ENCODE measurements around the gene TBC1D14. TPM values are rescaled to one million over a fixed set of nuclear protein-coding genes. Genes with fewer than 3 reads are reported as not detected.

TBC1D14 gene
- polyA plus RNA-seq, 3 donors, result 36.3 to 44.7 (median 39.3) TPM

DNA sequence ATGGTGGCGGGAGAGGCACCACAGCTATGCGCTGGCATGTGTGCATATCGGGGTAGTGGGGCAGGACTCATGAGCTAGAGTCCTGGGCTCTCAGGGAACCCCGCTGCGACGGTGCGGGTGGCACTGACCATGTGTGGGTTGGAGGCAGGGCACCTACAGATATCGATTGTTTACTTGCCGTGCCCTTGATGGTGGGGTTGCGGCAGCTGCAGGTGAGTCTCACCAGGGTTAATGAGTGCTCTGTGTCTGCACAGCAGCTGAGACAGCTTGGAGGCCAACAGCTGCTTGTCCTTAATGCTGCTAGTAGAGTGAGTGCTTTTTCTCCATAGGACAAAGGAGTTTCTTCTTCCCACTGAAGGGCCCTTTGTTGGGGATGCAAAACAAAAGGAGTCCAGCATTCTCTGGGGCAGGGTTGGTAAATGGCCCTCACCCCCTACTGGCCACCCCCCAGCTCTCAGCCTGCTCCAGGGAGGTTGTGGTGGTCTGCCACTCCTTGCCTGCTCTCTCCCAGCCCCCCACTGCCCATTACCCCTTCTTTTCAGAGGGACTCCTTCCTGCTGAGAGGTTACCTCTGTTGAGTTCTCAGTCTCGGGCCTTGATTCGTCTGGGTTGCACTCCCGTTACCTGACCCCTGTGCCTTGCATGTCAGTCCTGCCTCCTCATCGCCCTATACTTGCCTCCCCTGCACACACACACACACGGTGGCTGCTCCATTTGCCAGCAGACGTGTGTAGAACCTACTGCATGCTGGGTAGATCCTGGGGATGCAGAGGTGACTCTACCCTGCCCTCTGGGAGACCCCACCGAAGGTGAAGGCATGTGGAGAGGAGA, 52.8 kb downstream of the TBC1D14 start:
- WGBS (ENCODE audit: insufficient coverage), result 97% methylated on average over 13 of the region's 17 CpGs

DNA sequence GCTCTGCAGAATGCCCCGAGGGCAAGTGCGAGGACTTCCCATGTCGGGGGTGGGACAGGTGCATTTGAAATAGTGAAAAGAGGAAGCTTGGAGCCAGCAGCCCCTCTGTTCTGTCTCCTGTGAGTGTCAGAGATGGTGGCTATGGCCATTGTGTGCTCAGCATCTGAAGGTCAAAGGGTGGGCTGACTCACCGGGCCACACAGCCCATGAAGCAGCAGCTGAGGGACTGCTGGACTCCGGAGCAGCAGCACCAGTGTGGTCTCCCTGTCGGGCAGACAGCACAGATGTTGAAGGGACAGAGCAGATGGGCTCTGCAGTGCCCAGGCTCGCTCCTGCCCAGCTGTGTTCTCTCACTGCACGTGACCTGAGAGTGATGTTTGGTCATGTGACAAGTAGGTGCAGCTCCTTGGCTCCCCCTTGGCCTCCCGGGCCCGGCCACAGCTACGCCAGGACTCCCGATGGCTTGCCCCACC, 53.5 kb downstream of the TBC1D14 start:
- no peaks in the 10 kb centered on the region for H3K27me3 Mint-ChIP-seq (ENCODE audit: low read depth in 3 of 3)
- peak overlapping the region in 1 of 2 donors; percentile 70 for H3K27ac ChIP-seq (ENCODE audit: low read depth in 1 of 2, low read length in 2 of 2)
- H3K4me3 ChIP-seq (replicated peaks in 1 of 3; ENCODE audit: low read depth in 2 of 3, low read length in 3 of 3), result peak overlapping the region in 1 of 3 experiments; percentile 67
- TF ChIP-seq, protein P1, sequence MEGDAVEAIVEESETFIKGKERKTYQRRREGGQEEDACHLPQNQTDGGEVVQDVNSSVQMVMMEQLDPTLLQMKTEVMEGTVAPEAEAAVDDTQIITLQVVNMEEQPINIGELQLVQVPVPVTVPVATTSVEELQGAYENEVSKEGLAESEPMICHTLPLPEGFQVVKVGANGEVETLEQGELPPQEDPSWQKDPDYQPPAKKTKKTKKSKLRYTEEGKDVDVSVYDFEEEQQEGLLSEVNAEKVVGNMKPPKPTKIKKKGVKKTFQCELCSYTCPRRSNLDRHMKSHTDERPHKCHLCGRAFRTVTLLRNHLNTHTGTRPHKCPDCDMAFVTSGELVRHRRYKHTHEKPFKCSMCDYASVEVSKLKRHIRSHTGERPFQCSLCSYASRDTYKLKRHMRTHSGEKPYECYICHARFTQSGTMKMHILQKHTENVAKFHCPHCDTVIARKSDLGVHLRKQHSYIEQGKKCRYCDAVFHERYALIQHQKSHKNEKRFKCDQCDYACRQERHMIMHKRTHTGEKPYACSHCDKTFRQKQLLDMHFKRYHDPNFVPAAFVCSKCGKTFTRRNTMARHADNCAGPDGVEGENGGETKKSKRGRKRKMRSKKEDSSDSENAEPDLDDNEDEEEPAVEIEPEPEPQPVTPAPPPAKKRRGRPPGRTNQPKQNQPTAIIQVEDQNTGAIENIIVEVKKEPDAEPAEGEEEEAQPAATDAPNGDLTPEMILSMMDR (IDR thresholded peaks at IDR 0.05), result no peak
- H3K9me3 Mint-ChIP-seq, result no peaks in the 10 kb centered on the region
- no peaks in the 10 kb centered on the region for H3K9me3 ChIP-seq (replicated peaks in 1 of 2; ENCODE audit: control insufficient read depth in 1 of 2, insufficient read depth in 1 of 2, low read length in 2 of 2)
- H3K4me1 Mint-ChIP-seq, result peaks cover 52% of the 10 kb centered on the region
- H3K27me3 ChIP-seq (ENCODE audit: control insufficient read depth in 2 of 2, insufficient read depth in 2 of 2, low read length in 2 of 2), result no peaks in the 10 kb centered on the region
- no peak overlapping the region for H3K4me3 Mint-ChIP-seq
- peak in 1 of 3 donors; percentile 20 for DNase-seq
- H3K27ac Mint-ChIP-seq, result peak overlapping the region in 5 of 7 donors; percentile 41 to 86 (median 64)
- H3K79me2 ChIP-seq (ENCODE audit: insufficient read depth, low read length), result peaks cover 88% of the 10 kb centered on the region
- peak overlapping the region; percentile 69 for H3K4me2 ChIP-seq (replicated peaks; ENCODE audit: extremely low read depth, low read length, poor library complexity, severe bottlenecking)
- H3K36me3 ChIP-seq (replicated peaks in 1 of 2; ENCODE audit: control insufficient read depth in 1 of 2, insufficient read depth in 2 of 2, low read length in 2 of 2), result peaks cover 7 to 27% of the 10 kb centered on the region in 2 donors
- WGBS (ENCODE audit: insufficient coverage), result 75% methylated on average over 12 of the region's 12 CpGs
- intact Hi-C loops (cut with micrococcal nuclease), result no loop called here
- H3K36me3 Mint-ChIP-seq, result peaks cover 31 to 32% of the 10 kb centered on the region in 2 donors
- peaks cover 99% of the 10 kb centered on the region for H4K20me1 ChIP-seq (ENCODE audit: insufficient read depth, low read length)
- no peak overlapping the region for H3K9ac ChIP-seq (ENCODE audit: insufficient read depth, low read length, poor library complexity, severe bottlenecking)
- peaks cover 37% of the 10 kb centered on the region in 2 donors for H3K4me1 ChIP-seq (ENCODE audit: control insufficient read depth in 1 of 2, insufficient read depth in 2 of 2, low read length in 2 of 2)
- no peak overlapping the region for H2AFZ ChIP-seq (ENCODE audit: insufficient read depth, low read depth, low read length, poor library complexity, severe bottlenecking)

More for the DNA sequence above, 52.8 kb downstream of the TBC1D14 start:
- Histone ChIP-seq H3K27me3 (ENCODE audit: control insufficient read depth in 2 of 2, insufficient read depth in 2 of 2, low read length in 2 of 2) (no peaks in the 10 kb centered on the region), H3K9ac (ENCODE audit: insufficient read depth, low read length, poor library complexity, severe bottlenecking) (no peak overlapping the region), H3K79me2 (ENCODE audit: insufficient read depth, low read length) (peaks cover 88% of the 10 kb centered on the region), H2AFZ (ENCODE audit: insufficient read depth, low read depth, low read length, poor library complexity, severe bottlenecking) (no peak overlapping the region), H3K27ac (ENCODE audit: low read depth in 1 of 2, low read length in 2 of 2) (no peak overlapping the region), H3K4me3 (replicated peaks in 1 of 3; ENCODE audit: low read depth in 2 of 3, low read length in 3 of 3) (no peak overlapping the region), H3K9me3 (replicated peaks in 1 of 2; ENCODE audit: control insufficient read depth in 1 of 2, insufficient read depth in 1 of 2, low read length in 2 of 2) (no peaks in the 10 kb centered on the region), H3K36me3 (replicated peaks in 1 of 2; ENCODE audit: control insufficient read depth in 1 of 2, insufficient read depth in 2 of 2, low read length in 2 of 2) (peaks cover 0 to 19% of the 10 kb centered on the region in 2 donors), H3K4me2 (replicated peaks; ENCODE audit: extremely low read depth, low read length, poor library complexity, severe bottlenecking) (no peak overlapping the region), H3K4me1 (ENCODE audit: control insufficient read depth in 1 of 2, insufficient read depth in 2 of 2, low read length in 2 of 2) (peaks cover 37% of the 10 kb centered on the region in 2 donors), H4K20me1 (ENCODE audit: insufficient read depth, low read length) (peaks cover 99% of the 10 kb centered on the region)
- no peaks in the 10 kb centered on the region for H3K9me3 Mint-ChIP-seq
- intact Hi-C loops (cut with micrococcal nuclease), result no loop called here
- no peaks in the 10 kb centered on the region for H3K27me3 Mint-ChIP-seq (ENCODE audit: low read depth in 3 of 3)
- H3K4me3 Mint-ChIP-seq, result no peak overlapping the region
- TF ChIP-seq, protein P1 (IDR thresholded peaks at IDR 0.05), result no peak
- peaks cover 24 to 25% of the 10 kb centered on the region in 2 donors for H3K36me3 Mint-ChIP-seq
- peaks cover 52% of the 10 kb centered on the region for H3K4me1 Mint-ChIP-seq
- DNase-seq, result no peak
- peak overlapping the region in 1 of 7 donors; percentile 21 for H3K27ac Mint-ChIP-seq

Data from CD14-positive monocyte (primary cell).